Small intestine (tissue), 7 donors: ENCODE results near the gene APBB3. TPM values are rescaled to one million over a fixed set of nuclear protein-coding genes. Genes with fewer than 3 reads are reported as not detected.
A peak's percentile ranks its signal among the peaks of the same experiment; 100 is the strongest.

Experiments used
- DNase-seq, 2 donors: peaks; one replicate each; pipeline versions ENCODE4 v3.0.0 to v3.0.0-alpha.2; 2013
- FAIRE-seq: peaks from 2 replicates; lab custom pipeline; 2012; peaks lifted over from hg19 to GRCh38; lab: Jason Lieb, UNC
- H3K27ac ChIP-seq, 3 donors: one replicate each; pipeline ENCODE4 v1.5.1; 2013; ENCODE audit warnings: low read length in 2 of 3, mild to moderate bottlenecking in 2 of 3, control low read depth in 1 of 3, inconsistent platforms in 1 of 3, low read depth in 1 of 3, moderate library complexity in 1 of 3
- H3K27me3 ChIP-seq, 3 donors: one replicate each; pipeline ENCODE4 v1.6.1; 2013; ENCODE audit warnings: low read length in 3 of 3, inconsistent platforms in 1 of 3; ENCODE audit not compliant: control insufficient read depth in 3 of 3, insufficient read depth in 3 of 3
- H3K36me3 ChIP-seq, 3 donors: one replicate each; pipeline ENCODE4 v1.6.1; 2013; ENCODE audit warnings: low read length in 3 of 3, inconsistent platforms in 1 of 3, low read depth in 1 of 3, mild to moderate bottlenecking in 1 of 3, moderate library complexity in 1 of 3; ENCODE audit not compliant: control insufficient read depth in 3 of 3, insufficient read depth in 2 of 3
- H3K4me1 ChIP-seq, 3 donors: one replicate each; pipeline ENCODE4 v1.6.1; 2013; ENCODE audit warnings: low read length in 2 of 3, inconsistent platforms in 1 of 3, low read depth in 1 of 3, mild to moderate bottlenecking in 1 of 3, moderate library complexity in 1 of 3; ENCODE audit not compliant: control insufficient read depth in 3 of 3, insufficient read depth in 2 of 3
- H3K4me3 ChIP-seq, 3 donors: one replicate each; pipeline ENCODE4 v1.5.1; 2013; ENCODE audit warnings: low read length in 3 of 3, control low read depth in 1 of 3, inconsistent platforms in 1 of 3, low read depth in 1 of 3, mild to moderate bottlenecking in 1 of 3, moderate library complexity in 1 of 3
- H3K9me3 ChIP-seq, 2 donors: one replicate each; pipeline ENCODE4 v1.6.1; 2013; ENCODE audit warnings: low read depth in 1 of 2, low read length in 1 of 2; ENCODE audit not compliant: control insufficient read depth in 2 of 2, insufficient read depth in 1 of 2
- WGBS, 3 donors: extraction: QIAGEN DNeasy Blood & Tissue Kit; methylation state at CpG; one replicate each; pipeline ENCODE4 v1.1.7; 2013; 5-methylcytosine and 5-hydroxymethylcytosine counted together
- polyA plus RNA-seq, 4 donors: library from polyadenylated mRNA; stranded (reverse) in 3 of 4; unstranded in 1 of 4; fragments of 200-250 nt in 3 of 4; fragments of 120-200 nt in 1 of 4; gene quantifications; one replicate each; pipeline versions ENCODE4 v1.2.1 to v1.2.3, GENCODE V29; 2013
- donor health status: healthy with polysubstance abuse.
- donor health status: control.
- donor health status: control.
- donor health status: Bipolar disorder and iron deficiency.
- donor health status: healthy.

APBB3 gene
- polyA plus RNA-seq, 4 donors: 9.5 to 22.9 (median 17.4) TPM

- Histone ChIP-seq H3K27me3 (no peaks in the 10 kb centered on the region), H3K9me3 (no peaks in the 10 kb centered on the region), H3K36me3 (peaks cover 0 to 51% (median 2%) of the 10 kb centered on the region in 3 donors), H3K4me3 (peak overlapping the region in 2 of 3 donors; percentile 64 to 85), H3K27ac (peak overlapping the region in 1 of 3 donors; percentile 96), H3K4me1 (peaks cover 0 to 15% (median 10%) of the 10 kb centered on the region in 3 donors)
- DNase-seq: no peak
- FAIRE-seq: no peak
- WGBS, 3 donors: 76 to 81% (median 77%) methylated on average over 4 of the region's 4 CpGs
These were observed 1.3 kb upstream of the APBB3 start for GRCh38 chr5:140565780-140566095.

- 0 to 5% (median 2%) methylated on average over 13 of the region's 13 CpGs for WGBS, 3 donors
- no peaks in the 10 kb centered on the region for H3K27me3 ChIP-seq
- FAIRE-seq (no peak), DNase-seq (no peak)
- peak overlapping the region; percentile 53 to 85 (median 64) for H3K4me3 ChIP-seq
- peaks cover 0 to 55% (median 2%) of the 10 kb centered on the region in 3 donors for H3K36me3 ChIP-seq
- peaks cover 0 to 15% (median 10%) of the 10 kb centered on the region in 3 donors for H3K4me1 ChIP-seq
- peak overlapping the region; percentile 95 to 96 (median 95) for H3K27ac ChIP-seq
- no peaks in the 10 kb centered on the region for H3K9me3 ChIP-seq
These were observed 804 bp upstream of the APBB3 start for GRCh38 chr5:140565024-140565779.

GRCh38 chr5:140563596-140563995, 802 bp downstream of the APBB3 start:
- H3K4me1 ChIP-seq: peaks cover 0 to 10% (median 9%) of the 10 kb centered on the region in 3 donors
- 58 to 74% (median 68%) methylated on average over 8 of the region's 8 CpGs for WGBS, 3 donors
- no peaks in the 10 kb centered on the region for H3K27me3 ChIP-seq
- DNase-seq (no peak), FAIRE-seq (no peak)
- no peaks in the 10 kb centered on the region for H3K9me3 ChIP-seq
- peak overlapping the region; percentile 95 to 96 (median 95) for H3K27ac ChIP-seq
- H3K4me3 ChIP-seq: peak overlapping the region in 2 of 3 donors; percentile 64 to 85
- H3K36me3 ChIP-seq: peaks cover 0 to 52% (median 2%) of the 10 kb centered on the region in 3 donors

- 87 to 95% (median 92%) methylated on average over 10 of the region's 10 CpGs for WGBS, 3 donors
- no peak overlapping the region for H3K27ac ChIP-seq
These were observed 2.5 kb downstream of the APBB3 start for GRCh38 chr5:140561753-140562523.

GRCh38 chr5:140560227-140560626, 4.2 kb downstream of the APBB3 start:
- peaks cover 0 to 31% (median 0%) of the 10 kb centered on the region in 3 donors for H3K36me3 ChIP-seq
- H3K4me3 ChIP-seq: no peak overlapping the region
- H3K27ac ChIP-seq: no peak overlapping the region
- WGBS, 3 donors: 90 to 94% (median 92%) methylated on average over 10 of the region's 10 CpGs
- no peak for DNase-seq
- no peaks in the 10 kb centered on the region for H3K9me3 ChIP-seq
- no peaks in the 10 kb centered on the region for H3K27me3 ChIP-seq
- no peak for FAIRE-seq
- peaks cover 0 to 13% (median 11%) of the 10 kb centered on the region in 3 donors for H3K4me1 ChIP-seq

More at GRCh38 chr5:140561753-140562523, 2.5 kb downstream of the APBB3 start:
- FAIRE-seq (no peak), DNase-seq (no peak)
- Histone ChIP-seq H3K4me3 (no peak overlapping the region), H3K36me3 (peaks cover 0 to 40% (median 2%) of the 10 kb centered on the region in 3 donors), H3K27me3 (no peaks in the 10 kb centered on the region), H3K9me3 (no peaks in the 10 kb centered on the region), H3K4me1 (peaks cover 0 to 14% (median 9%) of the 10 kb centered on the region in 3 donors)

- Histone ChIP-seq H3K4me3 (no peak overlapping the region), H3K27me3 (no peaks in the 10 kb centered on the region), H3K9me3 (no peaks in the 10 kb centered on the region), H3K4me1 (peaks cover 0 to 15% (median 6%) of the 10 kb centered on the region in 3 donors), H3K27ac (no peak overlapping the region), H3K36me3 (peaks cover 0 to 31% (median 0%) of the 10 kb centered on the region in 3 donors)
- FAIRE-seq: no peak
- 92 to 98% (median 98%) methylated on average over 9 of the region's 9 CpGs for WGBS, 3 donors
- no peak for DNase-seq
These were observed 5.9 kb downstream of the APBB3 start for GRCh38 chr5:140558542-140558941.

- no peak for DNase-seq
- FAIRE-seq: no peak
These were observed 6.4 kb downstream of the APBB3 start for GRCh38 chr5:140557965-140558364.

GRCh38 chr5:140557136-140557805, 7.1 kb downstream of the APBB3 start, which contains the start of gene SRA1:
Gene SRA1 (minus strand): TSS chr5:140557473. CDS start chr5:140557452, 21 bp downstream.
- 0% methylated on average over 39 to 46 of the region's 46 CpGs for WGBS, 3 donors
- FAIRE-seq: no peak
- H3K36me3 ChIP-seq: peaks cover 0 to 31% (median 0%) of the 10 kb centered on the region in 3 donors
- peak within 1 kb of the TSS; percentile 66 to 97 (median 79) for H3K27ac ChIP-seq
- no peaks in the 10 kb centered on the region for H3K27me3 ChIP-seq
- H3K4me1 ChIP-seq: peaks cover 0 to 13% (median 4%) of the 10 kb centered on the region in 3 donors
- peak; percentile 90 to 97 for DNase-seq
- no peaks in the 10 kb centered on the region for H3K9me3 ChIP-seq
- peak within 1 kb of the TSS; percentile 88 to 92 (median 92) for H3K4me3 ChIP-seq

More at GRCh38 chr5:140557965-140558364, 6.4 kb downstream of the APBB3 start:
- Histone ChIP-seq H3K27ac (peak overlapping the region; percentile 66 to 97 (median 79)), H3K4me1 (peaks cover 0 to 13% (median 4%) of the 10 kb centered on the region in 3 donors), H3K27me3 (no peaks in the 10 kb centered on the region), H3K4me3 (no peak overlapping the region), H3K36me3 (peaks cover 0 to 31% (median 0%) of the 10 kb centered on the region in 3 donors), H3K9me3 (no peaks in the 10 kb centered on the region)
- 79 to 83% (median 83%) methylated on average over 3 of the region's 3 CpGs for WGBS, 3 donors
